ENCODE measurements around the gene CLCA1.

The CLCA1 gene

GRCh38 chr1:86548839-86549238, 80.1 kb downstream of the CLCA1 start:
- DNase-seq (ENCODE audit: low read depth in 1 of 2, low spot score in 1 of 2) = no peak
